ENCODE data around the gene LHX4. TPM values are rescaled to one million over a fixed set of nuclear protein-coding genes. Genes with fewer than 3 reads are reported as not detected.

The LHX4 gene
- total RNA-seq, 1 donor from 2014 or later = under 0.01 TPM

- Histone ChIP-seq H3K36me3 (ENCODE audit: control insufficient read depth, insufficient read depth, low read length) (peaks cover 5% of the 10 kb centered on the region), H3K27me3 (ENCODE audit: control insufficient read depth, insufficient read depth, low read length) (no peaks in the 10 kb centered on the region), H3K4me3 (ENCODE audit: low read depth, low read length) (no peak overlapping the region)
- no peak for TF ChIP-seq CTCF (IDR thresholded peaks at IDR 0.05; ENCODE audit: insufficient read depth, low read length, severe bottlenecking)
- no peak for DNase-seq (ENCODE audit: low read depth)
- FAIRE-seq = no peak
Observed at GRCh38 chr1:180274221-180274620, 44.2 kb downstream of the LHX4 start.

GRCh38 chr1:180275726-180276125 lies 45.7 kb downstream of the LHX4 start:
- no peak for TF ChIP-seq CTCF (IDR thresholded peaks at IDR 0.05; ENCODE audit: insufficient read depth, low read length, severe bottlenecking)
- H3K36me3 ChIP-seq (ENCODE audit: control insufficient read depth, insufficient read depth, low read length) = peaks cover 5% of the 10 kb centered on the region
- FAIRE-seq (no peak), DNase-seq (ENCODE audit: low read depth) (no peak)
- H3K4me3 ChIP-seq (ENCODE audit: low read depth, low read length) = no peak overlapping the region
- no peaks in the 10 kb centered on the region for H3K27me3 ChIP-seq (ENCODE audit: control insufficient read depth, insufficient read depth, low read length)

- no peak for DNase-seq (ENCODE audit: low read depth)
- no peak for TF ChIP-seq CTCF (IDR thresholded peaks at IDR 0.05; ENCODE audit: insufficient read depth, low read length, severe bottlenecking)
- Histone ChIP-seq H3K27me3 (ENCODE audit: control insufficient read depth, insufficient read depth, low read length) (no peaks in the 10 kb centered on the region), H3K4me3 (ENCODE audit: low read depth, low read length) (no peak overlapping the region), H3K36me3 (ENCODE audit: control insufficient read depth, insufficient read depth, low read length) (peaks cover 7% of the 10 kb centered on the region)
- no peak for FAIRE-seq
Observed at GRCh38 chr1:180277476-180278193, 47.6 kb downstream of the LHX4 start.

GRCh38 chr1:180278194-180278515 lies 48.1 kb downstream of the LHX4 start:
- DNase-seq (ENCODE audit: low read depth) (no peak), FAIRE-seq (no peak)
- Histone ChIP-seq H3K4me3 (ENCODE audit: low read depth, low read length) (no peak overlapping the region), H3K27me3 (ENCODE audit: control insufficient read depth, insufficient read depth, low read length) (no peaks in the 10 kb centered on the region), H3K36me3 (ENCODE audit: control insufficient read depth, insufficient read depth, low read length) (peaks cover 7% of the 10 kb centered on the region)
- TF ChIP-seq CTCF (IDR thresholded peaks at IDR 0.05; ENCODE audit: insufficient read depth, low read length, severe bottlenecking) = no peak

GRCh38 chr1:180278596-180279395 lies 48.7 kb downstream of the LHX4 start:
- Histone ChIP-seq H3K4me3 (ENCODE audit: low read depth, low read length) (no peak overlapping the region), H3K36me3 (ENCODE audit: control insufficient read depth, insufficient read depth, low read length) (peaks cover 7% of the 10 kb centered on the region), H3K27me3 (ENCODE audit: control insufficient read depth, insufficient read depth, low read length) (no peaks in the 10 kb centered on the region)
- FAIRE-seq (no peak), DNase-seq (ENCODE audit: low read depth) (no peak)
- no peak for TF ChIP-seq CTCF (IDR thresholded peaks at IDR 0.05; ENCODE audit: insufficient read depth, low read length, severe bottlenecking)

Data from bronchial epithelial cell (primary cell).